HuH-7 (cell line): ENCODE results near the gene TFDP2.
"Not testable (repeated sequence)": the region's sequence is repeated elsewhere in the genome, so short reads cannot be mapped to it uniquely, and the experiment has no call there.

ENCODE experiments used
- DNase-seq: peaks from one replicate; pipeline ENCODE4 v3.0.0; 2011; ENCODE audit warnings: low spot score

TFDP2 gene, protein sequence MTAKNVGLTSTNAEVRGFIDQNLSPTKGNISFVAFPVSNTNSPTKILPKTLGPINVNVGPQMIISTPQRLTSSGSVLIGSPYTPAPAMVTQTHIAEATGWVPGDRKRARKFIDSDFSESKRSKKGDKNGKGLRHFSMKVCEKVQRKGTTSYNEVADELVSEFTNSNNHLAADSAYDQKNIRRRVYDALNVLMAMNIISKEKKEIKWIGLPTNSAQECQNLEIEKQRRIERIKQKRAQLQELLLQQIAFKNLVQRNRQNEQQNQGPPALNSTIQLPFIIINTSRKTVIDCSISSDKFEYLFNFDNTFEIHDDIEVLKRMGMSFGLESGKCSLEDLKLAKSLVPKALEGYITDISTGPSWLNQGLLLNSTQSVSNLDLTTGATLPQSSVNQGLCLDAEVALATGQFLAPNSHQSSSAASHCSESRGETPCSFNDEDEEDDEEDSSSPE

DNA sequence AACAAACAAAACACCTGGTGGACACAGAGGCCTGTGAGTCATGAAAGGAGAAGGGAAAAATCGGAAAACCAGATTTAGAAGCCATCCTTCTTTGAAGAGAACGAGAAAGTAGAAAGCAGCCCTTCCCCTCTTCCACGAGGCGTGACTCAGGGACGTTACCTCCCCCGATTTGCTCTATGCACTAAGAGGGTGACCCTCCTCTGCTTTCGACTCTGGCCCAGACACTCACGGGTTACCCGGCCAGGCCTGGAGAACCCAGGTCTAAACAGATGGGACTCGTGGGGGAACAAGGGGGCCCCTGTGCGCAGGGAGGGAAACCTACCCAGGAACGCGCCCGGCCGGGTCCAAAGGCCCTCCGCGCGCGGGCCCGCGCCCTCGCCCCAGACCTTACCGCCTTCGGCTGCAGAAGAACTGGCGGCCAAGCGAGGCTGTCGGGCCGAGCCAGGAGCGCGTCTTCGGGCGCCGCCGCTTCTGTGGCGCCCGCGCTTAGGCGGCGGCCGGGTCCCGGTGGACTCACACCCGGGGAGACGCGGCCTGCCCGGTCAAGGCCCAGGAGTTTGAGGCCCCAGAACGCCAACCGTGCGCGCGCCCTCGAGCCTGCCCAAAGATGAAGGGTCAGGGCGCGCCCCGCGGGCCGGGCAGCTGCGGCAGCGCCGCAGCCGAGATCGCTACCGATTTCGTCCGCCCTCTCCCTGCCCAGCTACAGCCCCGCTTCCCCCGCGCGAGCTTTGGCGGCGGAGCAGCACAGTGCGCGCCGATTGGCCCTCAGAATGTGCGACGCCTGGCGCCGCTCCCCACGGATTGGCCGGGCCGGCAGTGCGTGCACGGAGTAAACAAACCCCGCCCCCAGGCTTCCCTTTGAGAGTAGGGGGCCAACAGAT is at the start of gene TFDP2:
TFDP2 (minus strand) TSS at position 753 of the 881 bp plus-strand sequence. CDS start 47,795 bp downstream, outside the sequence.
- peak; percentile 77 for DNase-seq

DNA sequence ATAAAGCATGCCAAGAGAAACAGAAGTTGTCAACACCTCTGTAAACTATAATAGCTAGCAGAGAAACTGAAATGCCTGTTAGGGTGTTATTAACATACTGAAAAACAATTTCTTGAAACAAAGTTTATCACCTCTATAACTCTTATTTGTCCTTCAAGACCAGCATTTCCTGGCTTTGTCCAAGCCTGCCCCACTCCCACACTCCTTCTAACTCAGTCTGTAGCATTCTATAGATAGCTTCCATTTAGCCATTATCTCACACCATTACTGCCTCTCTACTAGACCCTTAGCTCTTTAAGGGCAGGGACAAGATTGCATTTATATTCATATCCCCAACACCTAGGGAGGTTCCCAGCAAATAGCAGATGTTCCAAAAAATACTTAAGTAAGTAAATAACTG is 39.5 kb upstream of the TFDP2 start:
- DNase-seq = no peak

DNA sequence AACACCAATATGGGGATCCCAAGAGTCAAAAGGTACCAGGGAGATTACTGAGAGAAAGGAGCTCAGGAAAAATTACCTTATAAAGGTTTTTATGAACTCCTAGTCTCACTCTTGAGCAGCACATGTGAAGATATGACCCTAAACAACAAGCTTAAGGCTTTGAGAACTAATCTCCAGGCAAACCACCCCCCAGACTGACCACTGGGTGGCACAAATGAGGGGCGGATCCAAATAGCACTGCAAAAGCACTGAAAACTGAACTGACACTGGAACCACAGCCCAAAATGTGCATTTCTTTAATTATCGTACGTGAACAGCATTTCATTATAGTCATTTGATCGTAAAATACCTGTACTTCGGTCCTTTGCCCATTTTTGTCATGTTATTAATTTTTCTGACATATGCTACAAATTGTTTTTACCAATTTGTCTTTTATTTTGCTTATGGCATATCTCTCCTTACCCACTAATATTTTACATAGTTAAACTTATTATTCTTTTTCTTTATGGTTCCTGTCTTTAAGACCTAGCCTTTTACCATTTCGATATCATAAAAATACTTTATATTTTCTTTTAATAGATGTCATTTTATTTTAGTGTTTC is 31.5 kb upstream of the TFDP2 start:
- DNase-seq = peak; percentile 21

DNA sequence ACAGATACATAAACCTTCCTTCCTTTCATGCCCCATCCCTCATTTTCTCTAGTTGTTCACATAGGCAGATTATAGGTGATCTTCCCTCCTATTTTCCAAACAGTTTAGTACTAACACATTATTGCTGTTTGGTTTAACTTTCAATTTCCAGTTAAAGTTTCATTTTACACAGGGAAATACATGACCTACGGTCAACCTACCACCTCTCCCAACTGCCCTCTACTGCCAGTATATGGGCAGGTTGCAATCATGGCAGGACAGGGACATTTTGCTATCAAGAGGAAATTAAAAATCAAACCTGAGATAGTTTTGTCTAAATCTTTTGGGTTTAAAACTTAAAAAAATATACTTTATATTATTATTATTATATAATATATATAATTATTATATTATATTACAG is 26.1 kb upstream of the TFDP2 start:
- no peak for DNase-seq

DNA sequence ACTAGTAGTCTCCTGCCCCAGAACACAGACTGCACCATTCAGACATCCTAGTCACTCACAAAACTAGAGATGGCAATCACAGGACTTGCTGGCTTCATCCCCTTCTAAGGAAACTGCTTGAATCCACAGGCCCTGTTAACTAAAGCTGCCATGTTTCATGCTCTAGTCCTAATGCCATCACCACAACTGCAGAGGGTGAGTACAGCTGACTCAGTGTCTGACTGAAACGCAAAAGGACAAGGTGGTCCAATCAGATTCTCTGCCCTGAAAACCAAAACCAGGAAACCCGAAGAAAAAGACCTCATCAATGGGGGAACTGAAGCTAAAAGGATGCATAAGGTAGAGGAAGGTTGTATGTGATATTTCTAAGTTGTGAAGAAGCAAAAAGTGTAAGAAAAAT is 25.2 kb upstream of the TFDP2 start:
- DNase-seq = no peak

DNA sequence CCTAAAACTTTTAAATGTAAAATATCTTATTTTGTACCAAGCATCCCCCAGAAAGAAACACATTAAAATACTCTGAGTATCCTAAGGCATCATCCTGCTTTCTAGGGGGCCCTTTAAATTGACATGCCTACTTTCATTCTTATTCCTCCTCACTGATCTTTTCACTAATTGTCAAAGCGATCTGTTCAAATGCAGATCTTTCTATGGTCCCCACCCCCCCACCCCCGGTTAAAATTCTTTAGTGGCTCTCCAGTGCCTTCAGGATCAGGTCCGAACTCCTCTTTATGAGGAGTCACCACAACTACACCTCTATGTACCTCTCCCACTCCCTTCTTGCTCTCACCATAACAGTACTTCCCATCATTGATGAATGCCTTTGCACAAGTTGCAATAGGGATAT is 19.2 kb upstream of the TFDP2 start:
- DNase-seq = no peak

DNA sequence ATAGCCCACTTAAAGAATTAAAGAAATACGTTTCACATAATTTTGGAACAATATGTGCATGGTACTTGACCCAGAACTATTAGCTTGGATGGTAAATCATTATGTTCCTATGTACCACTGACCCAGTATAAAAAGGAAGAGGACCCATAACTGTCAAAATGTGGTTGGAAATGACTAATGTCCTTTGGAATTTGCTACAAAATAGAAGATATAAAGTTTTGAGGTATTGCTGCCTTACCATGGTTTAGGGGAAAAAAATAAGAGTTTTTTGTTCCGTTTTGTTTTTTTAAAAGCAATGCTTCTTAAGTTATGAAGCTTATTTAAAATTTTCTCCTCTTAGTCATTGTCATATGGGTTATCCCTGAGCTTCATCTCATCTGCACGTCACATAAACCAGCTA is 15.8 kb upstream of the TFDP2 start:
- DNase-seq = no peak

DNA sequence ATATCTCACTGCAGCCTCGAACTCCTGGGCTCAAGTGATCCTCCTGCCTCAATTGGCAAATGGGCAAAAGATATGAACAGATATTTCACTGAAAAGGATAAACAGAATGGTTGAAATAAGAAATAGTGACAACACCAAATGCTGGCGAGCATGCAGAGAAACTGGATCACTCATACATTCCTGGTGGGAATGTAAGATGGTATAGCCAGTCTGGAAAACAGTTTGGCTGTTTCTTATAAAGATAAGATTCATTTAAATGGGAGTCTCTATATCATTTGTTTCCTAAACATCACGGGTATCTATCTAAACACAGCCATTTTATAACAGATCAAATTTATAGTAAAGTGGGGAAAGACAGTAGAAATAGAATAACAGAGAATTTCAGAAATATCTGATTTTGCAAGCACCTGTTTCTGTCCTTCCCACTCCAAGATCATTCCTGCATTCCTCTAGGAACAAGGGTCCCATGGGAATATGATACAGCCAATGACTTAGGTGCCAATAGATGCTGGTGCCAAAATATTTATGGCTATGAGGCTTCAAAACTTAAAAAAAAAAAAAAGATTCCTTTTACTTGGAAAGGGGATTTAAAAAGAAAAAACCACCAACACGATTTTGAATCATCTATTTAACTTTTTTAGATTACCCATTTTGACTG is 9.9 kb upstream of the TFDP2 start:
- DNase-seq = no peak

DNA sequence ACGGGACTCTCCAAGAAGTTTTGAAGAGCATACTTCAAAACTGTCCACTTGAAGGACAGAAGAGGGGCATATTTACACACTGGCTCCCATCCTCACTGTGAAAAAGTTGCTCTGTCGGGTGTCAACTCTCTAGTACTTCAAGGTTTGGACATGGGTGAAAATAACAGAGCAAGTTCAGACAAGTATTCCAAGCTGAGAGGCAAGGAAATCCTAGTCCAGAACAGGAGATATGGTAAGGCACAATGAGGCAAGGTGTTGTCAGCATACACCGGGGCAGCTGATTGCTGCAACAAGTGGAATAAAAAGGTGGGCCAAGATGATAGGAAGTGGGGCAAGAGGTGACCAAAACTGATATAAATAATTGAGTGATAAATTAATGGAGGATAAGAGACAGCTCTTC is 4.8 kb upstream of the TFDP2 start:
- no peak for DNase-seq

DNA sequence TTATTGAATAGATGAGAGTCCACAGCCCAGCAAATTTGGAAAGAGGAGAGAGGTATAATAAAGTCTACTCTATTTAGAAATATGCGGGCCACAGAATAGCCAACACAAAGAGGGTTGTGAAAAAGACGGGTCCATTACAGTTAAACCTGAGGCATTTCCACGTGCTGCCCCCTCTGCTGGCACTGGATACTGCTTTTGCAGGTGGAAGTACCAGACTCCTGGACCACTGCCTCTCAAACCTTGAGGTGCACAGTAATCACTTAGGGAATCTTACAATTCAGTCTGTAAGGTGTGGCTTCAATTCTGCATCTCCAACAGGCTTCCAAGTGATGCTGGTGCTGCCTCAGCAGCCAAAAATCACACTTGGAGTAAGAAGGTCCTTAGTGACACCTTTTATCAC is 3.0 kb upstream of the TFDP2 start:
- peak; percentile 19 for DNase-seq

DNA sequence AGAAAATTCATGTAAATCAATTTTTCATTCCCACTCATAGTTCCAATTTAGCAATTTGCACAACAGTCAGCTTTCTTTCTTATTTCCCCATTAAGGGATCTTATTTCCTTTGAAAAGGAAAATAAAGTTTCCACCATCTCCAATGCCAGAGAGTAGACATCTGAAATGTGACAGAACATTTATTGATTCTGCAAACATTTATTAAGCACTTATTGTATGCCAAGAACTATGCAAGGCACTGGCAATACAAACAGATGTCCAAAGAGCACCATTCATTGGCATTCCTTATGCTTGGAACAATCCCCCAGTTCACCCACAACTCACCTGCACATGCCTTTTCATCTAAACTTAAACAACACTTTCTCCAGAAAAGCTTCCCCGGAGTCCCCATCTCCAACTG is 2.5 kb upstream of the TFDP2 start:
- DNase-seq = no peak

DNA sequence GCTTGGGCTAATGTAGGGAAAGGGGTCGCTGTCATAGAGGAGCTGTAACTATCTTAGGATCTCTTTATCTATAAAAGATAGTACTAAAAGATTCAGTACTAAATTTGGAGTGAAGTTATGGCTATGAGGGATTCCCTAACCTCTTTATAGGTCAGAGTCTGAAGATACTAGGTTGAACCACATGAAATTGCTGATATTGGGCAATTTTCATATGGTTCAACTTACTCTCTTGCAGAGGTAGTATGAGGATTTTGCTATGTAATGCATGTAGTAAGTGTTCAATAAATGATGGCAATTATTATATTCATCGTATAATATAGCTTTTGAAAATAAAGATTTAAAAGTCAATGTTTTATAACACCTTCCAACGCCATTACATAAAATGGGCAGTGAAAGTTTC is 1.9 kb upstream of the TFDP2 start:
- DNase-seq = no peak

DNA sequence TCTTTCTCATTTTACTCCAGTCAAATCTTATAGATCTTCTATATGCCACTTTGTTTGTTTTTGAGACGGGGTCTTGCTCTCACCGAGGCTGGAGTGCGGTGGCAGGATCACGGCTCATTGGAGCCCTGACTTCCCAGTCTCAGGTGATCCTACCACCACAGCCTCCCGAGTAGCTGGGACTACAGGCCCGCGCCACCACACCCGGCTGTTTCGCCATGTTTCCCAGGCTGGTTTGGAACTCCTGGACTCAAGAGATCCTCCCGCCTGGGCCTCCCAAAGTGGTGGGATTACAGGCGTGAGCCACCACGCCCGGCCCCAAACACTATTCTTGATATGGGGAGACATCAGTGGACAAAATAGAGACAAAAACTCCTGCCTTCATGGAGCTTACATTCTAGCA is 927 bp upstream of the TFDP2 start:
- DNase-seq = no peak

DNA sequence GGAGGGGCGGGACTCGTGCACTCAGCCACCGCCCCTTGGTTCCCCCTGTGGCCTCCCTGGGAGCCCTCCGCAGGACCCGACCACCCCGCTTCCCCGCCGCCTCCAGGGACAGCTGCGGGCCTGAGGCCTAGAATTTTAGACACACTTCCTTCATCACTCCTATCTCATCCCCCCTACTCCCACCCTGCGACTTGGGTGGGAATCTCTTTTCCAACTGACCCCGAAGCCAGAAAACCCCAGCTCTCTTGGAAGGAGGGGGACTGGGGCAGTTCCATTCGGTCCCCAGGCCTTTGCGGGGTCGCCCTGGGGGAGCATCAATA is 289 bp upstream of the TFDP2 start:
- DNase-seq = no peak

DNA sequence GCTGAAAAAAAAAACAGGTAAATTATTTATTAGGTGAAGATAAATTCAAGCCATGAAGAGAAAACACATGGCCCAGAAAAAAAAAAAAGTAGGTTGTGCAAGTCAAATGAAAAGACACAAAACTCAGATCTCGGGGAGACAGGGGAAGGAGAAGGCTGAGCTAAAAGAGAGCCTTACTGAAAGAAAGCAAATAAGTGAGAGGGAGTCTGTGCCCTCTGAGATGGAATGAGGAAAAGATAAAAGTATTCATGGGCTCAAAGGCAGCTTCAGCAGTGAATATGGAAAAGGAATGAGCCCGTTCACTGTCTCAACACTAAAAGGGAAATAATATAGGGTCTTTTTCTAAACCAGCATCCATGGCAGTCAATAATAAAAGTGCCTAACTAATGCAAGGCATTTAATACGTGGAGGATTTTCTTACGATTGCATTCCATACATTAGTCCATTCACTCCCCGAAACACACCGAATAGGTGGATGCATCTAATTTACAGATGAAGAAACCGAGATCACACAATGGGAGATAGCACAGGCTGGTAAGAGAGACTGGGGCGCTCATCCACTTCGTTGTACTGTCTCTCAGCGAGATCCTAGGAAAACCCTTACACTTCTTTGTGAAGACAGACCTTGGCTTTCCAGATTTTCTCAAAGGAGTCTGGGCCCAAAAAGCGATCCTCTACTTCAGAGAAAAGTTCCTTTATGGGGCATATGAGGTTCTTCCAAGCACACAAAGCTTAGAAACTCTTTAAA is 1.1 kb downstream of the TFDP2 start:
- no peak for DNase-seq

DNA sequence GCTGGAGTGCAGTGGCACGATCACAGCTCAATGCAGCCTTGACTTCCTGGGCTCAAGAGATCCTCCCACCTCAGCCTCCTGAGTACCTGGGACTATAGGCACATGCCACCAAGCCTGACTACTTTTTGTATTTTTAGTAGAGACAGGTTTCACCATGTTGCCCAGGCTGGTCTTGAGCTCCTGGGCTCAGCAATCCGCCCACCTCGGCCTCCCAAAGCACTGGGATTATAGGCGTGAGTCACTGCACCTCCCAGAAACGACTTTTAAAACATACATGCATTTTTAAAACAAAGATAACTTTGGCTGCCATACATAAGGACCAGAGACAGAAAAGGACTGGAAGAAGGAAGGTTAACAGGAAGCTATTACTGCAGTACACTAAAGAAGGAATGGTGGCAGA is 4.8 kb downstream of the TFDP2 start:
- not testable (repeated sequence) for DNase-seq

DNA sequence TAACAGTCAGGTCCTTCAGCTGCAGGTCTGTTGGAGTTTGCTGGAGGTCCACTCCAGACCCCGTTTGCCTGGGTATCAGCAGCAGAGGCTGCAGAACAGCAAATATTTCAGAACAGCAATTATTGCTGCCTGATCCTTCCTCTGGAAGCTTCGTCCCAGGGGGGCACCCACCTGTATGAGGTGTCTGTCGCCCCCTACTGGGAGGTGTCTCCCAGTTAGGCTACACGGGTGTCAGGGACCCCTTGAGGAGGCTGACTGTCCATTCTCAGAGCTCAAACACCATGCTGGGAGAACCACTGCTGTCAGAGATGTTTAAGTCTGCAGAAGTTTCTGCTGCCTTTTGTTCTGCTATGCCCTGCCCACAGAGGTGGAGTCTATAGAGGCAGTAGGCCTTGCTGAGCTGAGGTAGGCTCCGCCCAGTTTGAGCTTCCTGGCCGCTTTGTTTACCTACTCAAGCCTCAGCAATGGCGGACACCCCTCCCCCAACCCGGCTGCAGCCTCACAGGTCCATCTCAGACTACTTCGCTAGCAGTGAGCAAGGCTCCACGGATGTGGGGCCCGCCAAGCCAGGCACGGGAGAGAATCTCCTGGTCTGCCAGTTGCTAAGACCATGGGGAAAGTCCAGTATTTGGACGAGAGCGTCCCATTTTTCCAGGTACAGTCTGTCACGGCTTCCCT is 8.6 kb downstream of the TFDP2 start:
- not testable (repeated sequence) for DNase-seq

DNA sequence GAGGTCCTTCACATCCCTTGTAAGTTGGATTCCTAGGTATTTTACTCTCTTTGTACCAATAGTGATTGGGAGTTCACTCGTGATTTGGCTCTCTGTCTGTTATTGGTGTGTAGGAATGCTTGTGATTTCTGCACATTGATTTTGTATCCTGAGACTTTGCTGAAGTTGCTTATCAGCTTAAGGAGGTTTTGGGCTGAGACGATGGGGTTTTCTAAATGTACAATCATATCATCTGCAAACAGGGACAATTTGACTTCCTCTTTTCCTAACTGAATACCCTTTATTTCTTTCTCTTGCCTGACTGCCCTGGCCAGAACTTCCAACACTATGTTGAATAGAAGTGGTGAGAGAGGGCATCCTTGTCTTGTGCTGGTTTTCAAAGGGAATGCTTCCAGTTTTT is 12.3 kb downstream of the TFDP2 start:
- DNase-seq = not testable (repeated sequence)

DNA sequence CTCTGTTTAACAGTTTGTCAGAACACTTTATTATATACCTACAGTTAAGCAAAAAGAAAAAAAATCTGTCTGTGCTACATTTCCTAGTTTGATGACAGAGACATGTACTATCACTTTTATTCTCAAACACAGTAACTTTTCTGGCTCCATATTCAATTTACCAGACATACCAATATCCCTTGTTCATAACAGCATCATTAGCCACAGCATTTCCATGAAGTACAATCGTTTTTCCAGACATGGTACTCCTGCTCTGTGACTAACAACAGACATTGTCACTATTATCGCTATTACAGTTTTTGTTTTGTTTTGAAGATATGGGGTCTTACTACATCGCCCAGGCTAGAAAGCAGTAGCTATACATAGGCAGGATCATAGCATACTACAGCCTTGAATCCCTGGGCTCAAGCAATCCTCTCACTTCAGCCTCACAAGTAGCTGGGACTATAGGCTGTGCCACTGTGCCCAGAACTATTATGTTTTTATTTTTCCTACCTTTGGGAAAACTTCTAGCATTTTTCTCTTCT is 14.5 kb downstream of the TFDP2 start:
- no peak for DNase-seq

DNA sequence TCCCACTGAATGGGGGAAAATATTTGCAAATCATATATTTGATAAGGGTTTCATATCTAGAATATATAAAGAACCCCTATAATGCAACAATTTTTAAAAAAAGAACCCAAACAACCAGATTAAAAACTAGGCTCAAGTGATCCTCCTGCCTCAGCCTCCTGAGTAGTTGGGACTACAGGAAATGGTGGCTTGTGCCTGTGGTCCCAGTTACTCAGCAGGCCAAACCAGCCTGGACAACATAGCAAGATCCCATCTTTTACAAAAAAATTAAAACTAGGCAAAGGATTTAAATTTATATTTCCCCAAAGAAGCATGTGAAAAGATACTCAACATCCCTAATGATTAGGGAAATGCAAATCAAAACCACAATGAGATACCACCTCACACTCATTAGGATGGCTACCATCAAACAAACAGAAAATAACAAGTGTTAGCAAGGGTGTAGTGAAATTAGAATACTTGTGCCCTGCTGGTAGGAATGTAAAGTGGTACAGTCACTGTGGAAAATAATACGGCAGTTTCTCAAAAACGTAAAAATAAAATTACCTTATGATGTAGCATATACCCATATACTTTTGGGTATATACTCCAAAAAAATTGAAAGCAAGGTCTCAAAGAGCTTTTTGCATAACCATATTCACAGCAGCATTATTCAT is 19.7 kb downstream of the TFDP2 start:
- DNase-seq = no peak
